Activated CD4-positive, alpha-beta T cell treated with anti-CD3 and anti-CD28 coated beads, Interleukin-2, Interleukin-6, amounts not matched to agents 100 ng/mL and 50 ng/mL, durations not matched to agents 16 hours and 8 hours (primary cell): ENCODE data around the gene SPINT4.
"Not testable (repeated sequence)": the region's sequence is repeated elsewhere in the genome, so short reads cannot be mapped to it uniquely, and the experiment has no call there.

Experiments
- DNase-seq: peaks from one replicate; pipeline ENCODE4 v3.0.0-alpha.2; 2020

Gene SPINT4

DNA sequence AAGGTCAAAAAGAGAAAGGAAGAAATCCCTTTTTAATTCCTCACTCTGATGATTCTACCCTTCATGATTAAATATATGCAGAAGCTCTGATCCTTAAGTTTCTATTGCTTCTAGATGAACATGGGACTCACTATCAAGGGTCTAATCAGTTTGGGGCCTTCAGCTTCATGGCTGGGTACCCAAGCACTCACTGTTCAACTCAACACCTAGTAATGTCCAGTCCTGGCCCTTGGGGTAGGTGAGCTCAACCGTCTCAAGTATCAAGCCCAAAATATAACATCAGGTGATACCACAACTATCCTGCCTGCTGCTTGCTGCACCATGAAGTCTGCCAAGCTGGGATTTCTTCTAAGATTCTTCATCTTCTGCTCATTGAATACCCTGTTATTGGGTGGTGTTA is at the start of gene SPINT4:
SPINT4 (plus strand) TSS at position 301 of the 400 bp plus-strand sequence; CDS start at position 322, 21 bp downstream.
- DNase-seq, result no peak

DNA sequence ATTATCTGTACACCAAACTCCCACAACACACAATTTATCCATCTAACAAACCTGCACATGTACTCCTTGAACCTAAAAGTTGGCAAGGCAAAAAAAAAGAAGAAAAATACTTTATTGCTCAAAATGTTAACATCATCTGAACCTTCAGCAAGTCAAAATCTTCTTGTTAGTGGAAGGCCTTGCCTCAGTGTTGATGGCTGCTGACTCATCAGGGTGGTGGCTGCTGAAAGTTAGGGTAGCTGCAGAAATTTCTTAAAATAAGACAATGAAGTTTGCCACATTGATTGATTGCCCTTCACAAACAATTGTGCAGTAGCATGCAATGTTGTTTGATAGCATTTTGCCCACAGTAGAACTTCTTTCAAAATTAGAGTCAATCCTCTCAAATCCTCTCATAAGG is 49.4 kb upstream of the SPINT4 start:
- DNase-seq, result no peak

DNA sequence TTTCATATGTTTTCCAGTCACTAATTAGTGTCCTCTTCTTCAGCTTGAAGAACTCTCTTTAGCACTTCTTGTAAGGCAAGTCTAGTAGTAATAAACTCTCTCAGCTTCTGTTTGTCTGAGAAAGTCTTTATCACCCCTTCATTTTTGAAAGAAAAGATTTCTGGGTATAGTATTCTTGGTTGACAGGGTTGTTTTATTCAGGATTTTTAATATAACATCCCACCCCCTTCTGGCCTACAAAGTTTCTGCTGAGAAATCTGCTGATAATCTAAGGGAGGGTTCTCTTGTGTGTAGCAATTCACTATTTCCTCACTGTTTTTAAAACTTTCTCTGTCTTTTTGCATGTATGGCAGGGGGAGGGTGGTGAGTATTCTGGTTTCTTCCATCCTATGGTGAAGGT is 42.5 kb upstream of the SPINT4 start:
- no peak for DNase-seq

DNA sequence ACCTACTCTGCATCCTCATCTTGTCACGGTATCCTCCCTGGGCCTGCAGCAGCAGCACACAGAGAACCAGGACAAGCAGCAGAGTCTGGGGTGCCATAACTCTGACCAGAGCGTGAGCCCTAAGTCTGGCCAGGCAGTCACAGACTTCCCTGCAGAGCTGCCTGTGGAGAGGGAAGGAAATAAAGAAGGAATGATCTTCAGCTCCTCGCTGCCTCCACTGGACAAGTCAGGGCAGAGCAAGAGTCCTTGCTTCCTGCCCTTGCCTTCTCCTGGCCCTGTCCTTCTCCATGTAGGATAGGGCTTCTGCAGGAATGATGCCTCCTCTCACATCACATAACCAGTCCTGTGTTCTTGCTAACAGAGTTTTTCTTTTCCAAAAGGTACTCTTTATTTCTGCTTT is 36.3 kb upstream of the SPINT4 start:
- no peak for DNase-seq

DNA sequence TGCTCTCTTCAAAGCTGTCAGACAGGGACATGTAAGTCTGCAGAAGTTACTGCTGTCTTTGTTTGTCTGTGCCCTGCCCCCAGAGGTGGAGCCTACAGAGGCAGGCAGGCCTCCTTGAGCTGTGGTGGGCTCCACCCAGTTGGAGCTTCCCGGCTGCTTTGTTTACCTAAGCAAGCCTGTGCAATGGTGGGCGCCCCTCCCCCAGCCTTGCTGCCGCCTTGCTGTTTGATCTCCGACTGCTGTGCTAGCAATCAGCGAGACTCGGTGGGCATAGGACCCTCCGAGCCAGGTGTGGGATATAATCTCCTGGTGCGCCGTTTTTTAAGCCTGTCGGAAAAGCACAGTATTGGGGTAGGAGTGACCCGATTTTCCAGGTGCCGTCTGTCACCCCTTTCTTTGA is 28.8 kb upstream of the SPINT4 start:
- not testable (repeated sequence) for DNase-seq

DNA sequence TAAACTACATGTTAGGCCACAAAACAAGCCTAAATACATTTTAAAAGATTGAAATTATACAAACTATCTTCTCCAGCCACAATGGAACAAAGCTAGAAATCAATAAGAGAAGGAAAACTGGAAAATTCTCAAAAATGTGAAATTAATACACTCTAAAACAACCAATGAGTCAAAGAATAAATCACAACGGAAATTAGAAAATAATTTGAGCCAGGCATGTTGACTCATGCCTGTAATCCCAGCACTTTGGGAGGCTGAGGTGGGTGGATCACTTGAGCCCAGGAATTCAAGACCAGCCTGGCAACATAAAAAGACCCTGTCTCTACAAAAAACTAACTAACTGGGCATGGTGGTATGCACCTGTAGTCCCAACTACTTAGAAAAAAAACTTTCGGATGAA is 26.7 kb upstream of the SPINT4 start:
- DNase-seq, result no peak

DNA sequence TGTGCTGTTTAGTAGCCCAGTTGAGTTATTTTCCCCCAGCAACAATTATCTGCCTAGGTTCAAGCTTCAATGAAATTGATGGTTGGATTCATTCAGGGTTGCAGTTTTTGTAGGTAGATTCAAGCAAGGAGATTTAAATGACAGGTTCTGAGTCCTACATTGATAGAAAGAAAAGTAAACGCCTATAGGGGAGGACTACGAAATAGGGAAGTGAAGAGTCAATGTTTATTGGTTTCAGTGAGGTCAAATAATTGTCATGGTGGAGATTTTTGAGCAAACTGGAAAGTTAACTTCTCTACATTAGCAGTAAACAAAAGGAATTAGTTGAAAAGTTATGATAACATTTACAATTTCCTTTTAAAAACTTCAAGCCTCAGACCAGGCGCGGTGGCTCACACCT is 21.0 kb upstream of the SPINT4 start:
- DNase-seq, result no peak

DNA sequence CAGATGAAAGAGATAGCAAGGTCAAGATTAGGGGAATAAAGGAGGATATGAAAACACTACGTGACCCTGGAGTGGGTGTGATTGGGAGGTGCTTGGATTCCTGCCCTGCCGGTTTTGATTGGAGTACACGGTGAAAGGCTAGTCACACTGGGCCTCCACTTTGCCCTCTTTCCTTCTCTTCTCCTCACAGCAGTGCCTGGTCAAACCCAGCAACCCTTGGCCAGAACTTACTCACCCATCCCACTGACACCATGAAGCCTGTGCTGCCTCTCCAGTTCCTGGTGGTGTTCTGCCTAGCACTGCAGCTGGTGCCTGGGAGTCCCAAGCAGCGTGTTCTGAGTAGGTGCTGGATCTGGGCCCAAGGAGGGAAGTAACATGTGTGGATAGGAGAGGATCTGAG is 20.3 kb upstream of the SPINT4 start, which contains the start of gene WFDC13:
WFDC13 (plus strand) TSS at position 166 of the 400 bp plus-strand sequence; CDS start at position 252, 86 bp downstream.
- no peak for DNase-seq

DNA sequence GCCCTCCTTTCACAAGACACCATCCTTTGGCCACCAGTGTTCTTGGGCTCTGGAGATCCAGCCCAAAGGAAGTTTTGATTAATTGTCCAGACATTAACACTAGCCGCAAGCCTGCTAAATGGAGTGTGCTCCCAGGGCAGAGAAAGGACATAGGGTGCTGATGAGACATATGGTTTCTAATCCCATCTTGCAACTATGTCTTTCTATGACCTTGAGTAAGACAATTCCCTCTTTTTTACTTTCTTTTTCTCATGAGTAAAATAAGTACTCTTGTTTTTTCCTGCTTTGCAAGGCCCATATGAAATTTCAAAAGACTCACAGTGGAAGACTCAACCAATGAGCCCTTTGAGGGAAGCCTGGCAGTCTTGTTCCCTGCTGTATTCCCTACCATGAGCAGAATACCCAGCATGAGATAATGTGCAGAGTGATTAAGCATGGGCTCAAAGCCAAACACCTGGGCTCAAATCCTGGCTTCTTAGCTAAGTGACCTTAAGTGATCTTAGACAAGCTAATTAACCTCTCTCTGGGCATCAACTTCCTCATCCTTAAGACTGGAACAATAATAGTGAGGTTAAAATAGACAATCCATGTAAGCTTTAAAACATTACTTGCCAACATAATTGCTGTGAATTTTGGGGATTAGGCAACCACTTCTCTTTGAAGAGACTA is 17.0 kb upstream of the SPINT4 start, which contains the start of gene WFDC10B:
WFDC10B (minus strand) TSS at position 51 of the 669 bp plus-strand sequence. CDS start 19,027 bp downstream, outside the sequence.
- DNase-seq, result no peak

DNA sequence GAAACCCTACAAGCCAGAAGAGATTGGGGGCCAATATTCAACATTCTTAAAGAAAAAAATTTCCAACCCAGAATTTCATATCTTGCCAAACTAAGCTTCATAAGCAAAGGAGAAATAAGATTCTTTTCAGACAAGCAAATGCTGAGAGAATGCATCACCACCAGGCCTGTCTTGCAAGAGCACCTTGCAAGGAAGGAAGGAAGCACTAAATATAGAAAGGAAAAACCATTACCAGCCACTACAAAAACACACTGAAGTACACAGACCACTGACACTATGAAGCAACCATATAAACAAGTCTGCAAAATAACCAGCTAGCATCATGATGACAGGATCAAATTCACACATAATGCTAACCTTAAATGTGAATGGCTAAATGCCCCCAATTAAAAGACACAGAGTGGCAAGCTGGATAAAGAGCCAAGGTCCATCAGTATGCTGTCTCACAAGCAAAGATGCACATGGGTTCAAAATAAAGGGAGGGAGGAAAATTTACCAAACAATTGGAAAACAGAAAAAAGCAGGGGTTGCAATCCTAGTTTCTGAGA is 5.9 kb upstream of the SPINT4 start:
- not testable (repeated sequence) for DNase-seq

DNA sequence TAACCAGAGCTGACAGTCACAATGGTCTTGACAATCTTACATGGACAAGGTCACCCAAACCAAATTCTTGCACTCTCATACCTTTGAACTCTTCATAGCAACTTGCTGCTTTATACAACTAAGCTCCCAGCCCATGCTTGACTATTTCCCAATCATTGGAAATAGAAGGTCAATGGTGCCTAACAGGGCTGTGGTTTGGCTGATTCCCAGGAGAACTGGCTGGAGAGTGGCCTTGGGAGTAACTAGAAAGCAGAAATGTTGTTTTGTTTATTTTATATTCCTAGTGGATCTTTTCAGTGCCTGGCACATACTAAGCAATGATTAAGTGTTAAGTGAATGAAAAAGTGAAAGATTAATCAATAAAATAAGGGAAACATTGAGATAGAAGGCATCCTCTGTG is 3.0 kb downstream of the SPINT4 start:
- DNase-seq, result no peak

DNA sequence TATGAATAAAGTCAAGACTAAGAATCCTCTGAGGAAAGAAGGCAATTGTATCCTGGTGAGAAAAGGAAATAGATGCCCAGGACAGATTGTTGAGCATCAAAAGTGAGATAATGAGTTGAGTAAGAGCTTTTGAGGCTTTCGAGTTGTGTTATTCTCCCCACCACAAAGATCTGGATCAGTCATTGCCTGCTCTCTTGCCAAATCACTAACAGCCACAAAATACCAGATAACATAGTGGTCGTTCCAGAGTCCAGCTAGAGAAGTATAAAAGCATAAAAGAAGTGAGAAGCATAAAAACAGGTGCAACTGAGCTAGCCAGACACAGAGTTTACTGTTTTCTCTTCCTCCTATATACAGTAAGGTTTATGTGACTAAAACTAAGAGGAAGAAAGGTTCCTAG is 4.9 kb downstream of the SPINT4 start:
- peak; percentile 67 for DNase-seq

DNA sequence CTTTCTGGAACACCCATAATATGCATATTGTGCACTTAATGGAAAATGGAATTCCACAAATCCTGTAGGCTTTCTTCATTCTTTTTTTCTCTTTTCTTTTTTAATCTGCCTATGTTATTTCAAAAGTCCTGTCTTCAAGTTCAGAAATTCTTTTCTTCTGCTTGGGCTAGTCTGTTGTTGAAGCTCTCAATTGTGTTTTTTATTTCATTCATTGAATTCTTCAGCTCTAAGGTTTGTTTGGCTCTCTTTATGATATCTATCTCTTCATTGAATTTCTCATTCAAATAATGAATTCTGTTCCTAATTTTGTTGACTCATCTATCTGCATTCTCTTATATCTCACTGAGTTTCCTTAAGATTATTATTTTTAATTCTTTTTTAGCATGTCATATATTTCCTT is 10.1 kb downstream of the SPINT4 start:
- DNase-seq, result no peak

DNA sequence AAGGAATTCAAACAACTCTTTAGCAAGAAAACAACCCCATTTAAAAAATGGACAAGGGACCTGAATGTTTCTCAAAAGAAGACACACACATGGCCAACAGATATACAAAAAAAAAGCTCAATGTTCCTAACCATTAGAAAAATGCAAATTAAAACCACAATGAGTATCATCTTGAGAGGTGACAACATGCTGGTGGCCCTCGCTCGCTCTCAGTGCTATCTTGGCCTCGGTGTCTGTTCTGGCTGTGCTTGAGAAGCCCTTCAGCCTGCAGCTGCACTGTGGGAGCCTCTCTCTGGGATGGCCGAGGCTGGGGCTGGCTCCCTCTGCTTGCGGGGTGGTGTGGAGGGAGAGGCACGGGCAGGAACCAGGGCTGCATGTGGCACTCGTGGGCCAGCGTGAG is 13.4 kb downstream of the SPINT4 start:
- no peak for DNase-seq

DNA sequence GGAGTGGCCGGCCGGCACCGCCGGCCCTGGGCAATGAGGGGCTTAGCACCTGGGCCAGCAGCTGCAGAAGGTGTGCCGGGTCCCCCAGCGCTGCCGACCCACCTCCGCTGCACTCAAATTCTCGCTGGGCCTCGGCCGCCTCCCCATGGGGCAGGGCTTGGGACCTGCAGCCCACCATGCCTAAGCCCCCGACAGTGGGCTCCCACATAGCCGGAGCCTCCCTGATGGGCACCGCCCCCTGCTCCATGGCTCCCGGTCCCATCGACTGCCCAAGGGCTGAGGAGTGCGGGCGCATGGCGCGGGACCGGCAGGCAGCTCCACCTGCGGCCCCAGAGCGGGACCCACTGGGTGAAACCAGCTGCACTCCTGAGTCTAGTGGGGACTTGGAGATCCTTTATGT is 13.8 kb downstream of the SPINT4 start:
- DNase-seq, result no peak

DNA sequence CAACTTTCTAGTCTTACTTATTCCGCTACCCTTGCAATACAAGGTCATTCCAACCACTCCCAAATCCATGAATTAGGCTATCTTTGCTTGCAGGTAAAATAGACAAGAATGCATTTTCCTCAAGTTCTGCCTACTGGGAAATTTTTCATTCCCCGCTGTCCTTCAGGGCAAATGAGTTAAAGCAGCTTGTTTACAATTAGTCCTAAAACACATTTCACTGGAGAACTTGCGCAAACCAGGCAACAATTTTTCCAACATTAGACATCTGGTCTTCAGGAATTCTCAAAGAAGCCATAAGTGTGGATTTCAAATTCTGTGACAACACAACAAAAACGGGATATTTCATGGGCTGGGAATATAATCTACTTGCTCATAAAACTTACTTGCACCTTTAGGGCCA is 20.4 kb downstream of the SPINT4 start:
- DNase-seq, result no peak

DNA sequence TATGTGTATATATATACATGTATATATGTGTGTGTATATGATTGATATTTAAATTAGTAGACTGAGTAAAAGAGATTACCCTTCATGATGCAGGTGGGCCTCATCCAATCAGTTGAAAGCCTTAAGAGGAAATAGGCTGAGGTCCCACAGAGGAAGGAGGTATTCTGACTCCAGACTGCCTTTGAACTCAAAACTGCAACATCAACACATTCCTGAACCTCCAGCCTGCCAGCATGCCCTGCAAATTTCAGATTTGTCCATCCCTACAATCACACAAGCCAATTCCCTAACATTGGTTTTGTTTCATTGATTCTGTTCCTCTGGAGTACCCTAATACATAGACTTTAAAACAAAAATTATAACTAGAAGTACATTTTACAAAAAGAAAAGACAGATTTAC is 22.9 kb downstream of the SPINT4 start:
- DNase-seq, result no peak

DNA sequence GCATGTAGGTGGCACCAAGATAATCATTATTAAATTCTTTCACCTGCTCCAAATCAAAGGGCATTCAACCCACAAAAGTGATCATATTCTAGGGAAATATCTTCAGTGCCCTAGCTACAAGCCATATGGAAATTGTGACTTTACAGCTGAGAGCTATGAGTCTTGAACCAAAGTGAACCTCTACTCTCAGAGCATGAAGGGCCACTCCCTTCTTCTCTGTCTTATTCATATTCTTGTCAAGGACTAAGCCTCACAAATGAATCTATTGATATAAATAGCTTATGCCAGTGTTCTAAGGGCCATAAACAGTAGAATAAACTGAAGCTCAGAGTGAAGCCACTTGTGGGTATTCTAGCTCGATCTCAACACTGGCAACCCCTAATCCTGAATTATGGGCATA is 29.6 kb downstream of the SPINT4 start:
- no peak for DNase-seq

DNA sequence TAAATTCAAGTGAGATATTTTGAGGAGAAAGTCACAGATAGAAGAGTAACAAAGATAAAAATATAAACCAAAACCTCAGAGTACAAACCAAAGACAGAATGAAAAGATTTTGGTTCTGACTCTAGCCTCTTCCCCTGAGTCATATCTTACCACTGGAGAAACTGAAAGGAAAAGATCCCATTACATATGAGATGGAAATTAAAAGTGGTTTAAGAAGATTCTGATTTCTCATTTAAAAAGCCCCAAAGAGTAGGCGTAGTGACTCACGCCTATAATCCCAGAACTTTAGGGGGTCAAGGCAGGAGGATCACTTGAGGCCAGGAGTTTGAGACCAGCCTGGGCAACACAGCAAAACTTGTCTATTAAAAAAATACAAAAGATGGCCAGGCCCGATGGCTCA is 30.6 kb downstream of the SPINT4 start:
- DNase-seq, result peak; percentile 53

DNA sequence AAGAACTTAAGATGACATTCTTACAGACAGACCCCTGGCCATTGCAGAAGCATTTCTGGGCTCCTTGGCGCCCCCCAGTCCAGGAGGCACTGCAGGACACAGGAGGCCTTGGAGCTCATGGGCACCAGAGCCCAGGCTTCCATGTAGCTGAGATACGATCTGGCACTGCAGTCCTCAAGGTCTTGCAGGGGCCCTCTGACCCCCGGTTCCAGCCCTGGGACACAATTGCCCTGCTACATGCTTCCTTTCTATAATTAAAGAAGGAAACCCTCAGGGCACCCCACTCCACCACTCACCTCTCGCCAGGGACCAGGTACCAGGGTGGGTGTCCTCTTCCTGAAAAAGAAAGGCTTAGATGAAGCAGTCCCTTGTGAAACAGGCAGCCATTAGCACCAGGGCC is 35.9 kb downstream of the SPINT4 start:
- no peak for DNase-seq

DNA sequence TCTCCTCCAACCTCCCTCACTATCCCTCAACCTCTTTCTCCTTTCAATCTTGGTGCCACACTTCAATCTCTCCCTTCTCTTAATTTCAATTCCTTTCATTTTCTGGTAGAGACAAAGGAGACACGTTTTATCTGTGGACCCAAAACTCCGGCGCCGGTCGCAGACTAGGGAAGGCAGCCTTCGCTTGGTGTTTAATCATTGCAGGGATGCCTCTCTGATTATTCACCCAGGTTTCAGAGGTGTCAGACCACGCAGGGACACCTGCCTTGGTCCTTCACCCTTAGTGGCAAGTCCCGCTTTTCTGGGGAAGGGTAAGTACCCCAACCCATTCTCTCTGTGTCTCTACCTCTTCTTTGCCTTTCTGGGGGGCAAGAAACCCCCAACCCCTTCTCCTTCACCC is 37.8 kb downstream of the SPINT4 start:
- not testable (repeated sequence) for DNase-seq

DNA sequence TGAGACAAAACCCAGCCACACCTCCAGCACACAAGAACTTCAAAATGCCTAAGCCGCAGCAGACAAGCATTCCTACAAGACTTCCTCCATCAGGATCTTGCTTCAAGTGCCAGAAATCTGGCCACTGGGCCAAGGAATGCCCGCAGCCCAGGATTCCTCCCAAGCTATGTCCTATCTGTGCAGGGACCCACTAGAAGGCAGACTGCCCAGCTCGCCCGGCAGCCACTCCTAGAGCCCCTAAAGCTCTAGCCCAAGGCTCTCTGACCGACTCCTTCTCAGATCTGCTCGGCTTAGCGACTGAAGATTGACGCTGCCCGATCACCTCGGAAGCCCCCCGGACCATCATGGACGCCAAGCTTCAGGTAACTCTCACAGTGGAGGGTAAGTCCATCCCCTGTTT is 39.8 kb downstream of the SPINT4 start:
- DNase-seq, result not testable (repeated sequence)

DNA sequence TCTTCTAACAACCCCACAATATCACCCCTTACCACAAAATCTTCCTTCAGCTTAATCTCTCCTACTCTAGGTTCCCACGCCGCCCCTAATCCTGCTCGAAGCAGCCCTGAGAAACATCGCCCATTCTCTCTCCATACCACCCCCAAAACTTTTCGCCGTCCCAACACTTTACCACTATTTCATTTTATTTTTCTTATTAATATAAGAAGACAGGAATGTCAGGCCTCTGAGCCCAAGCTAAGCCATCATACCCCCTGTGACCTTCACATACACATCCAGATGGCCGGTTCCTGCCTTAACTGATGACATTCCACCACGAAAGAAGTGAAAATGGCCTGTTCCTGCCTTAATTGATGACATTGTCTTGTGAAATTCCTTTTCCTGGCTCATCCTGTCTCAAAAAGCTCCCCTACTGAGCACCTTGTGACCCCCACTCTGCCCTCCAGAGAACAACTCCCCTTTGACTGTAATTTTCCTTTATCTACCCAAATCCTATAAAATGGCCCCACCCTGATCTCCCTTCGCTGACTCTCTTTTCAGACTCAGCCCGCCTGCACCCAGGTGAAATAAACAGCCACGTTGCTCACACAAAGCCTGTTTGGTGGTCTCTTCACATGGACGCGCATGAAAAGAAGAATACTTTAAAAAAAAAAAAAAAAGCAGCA is 42.6 kb downstream of the SPINT4 start:
- not testable (repeated sequence) for DNase-seq

DNA sequence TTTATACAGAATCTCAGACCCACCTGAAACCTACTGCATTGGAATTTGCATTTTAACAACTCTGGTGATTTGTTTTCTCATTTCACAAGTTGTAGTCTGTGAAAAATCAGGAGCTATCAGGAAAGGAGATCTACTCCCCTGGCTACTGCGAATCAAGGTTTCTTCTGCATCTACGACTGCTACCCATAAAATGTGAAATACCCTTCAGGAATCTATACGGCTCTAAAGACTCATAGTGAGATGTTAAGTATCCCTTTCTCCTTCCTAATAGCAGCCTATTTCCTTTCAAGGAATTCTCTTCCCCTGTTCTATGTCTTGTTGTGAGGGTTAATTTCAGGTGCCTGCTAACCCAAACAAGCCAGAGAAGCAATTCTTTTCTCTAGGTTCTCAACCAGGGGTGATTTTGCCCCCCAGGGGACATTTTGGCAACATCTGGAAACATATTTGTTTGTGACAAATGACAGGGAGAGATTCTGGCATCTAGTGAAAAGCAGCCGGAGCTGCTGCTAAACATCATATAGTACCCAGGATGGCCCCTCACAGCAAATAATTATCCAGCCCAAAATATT is 43.2 kb downstream of the SPINT4 start:
- no peak for DNase-seq
